UCSD-AML1 (cell line): ENCODE data around the gene KIAA0232.
"Not testable (repeated sequence)": the region's sequence is repeated elsewhere in the genome, so short reads cannot be mapped to it uniquely, and the experiment has no call there.

Source experiments
- DNase-seq: peaks from one replicate; lab custom pipeline; 2025; ENCODE audit not compliant: unreplicated experiment; lab: John Stamatoyannopoulos, UW

KIAA0232 gene

DNA sequence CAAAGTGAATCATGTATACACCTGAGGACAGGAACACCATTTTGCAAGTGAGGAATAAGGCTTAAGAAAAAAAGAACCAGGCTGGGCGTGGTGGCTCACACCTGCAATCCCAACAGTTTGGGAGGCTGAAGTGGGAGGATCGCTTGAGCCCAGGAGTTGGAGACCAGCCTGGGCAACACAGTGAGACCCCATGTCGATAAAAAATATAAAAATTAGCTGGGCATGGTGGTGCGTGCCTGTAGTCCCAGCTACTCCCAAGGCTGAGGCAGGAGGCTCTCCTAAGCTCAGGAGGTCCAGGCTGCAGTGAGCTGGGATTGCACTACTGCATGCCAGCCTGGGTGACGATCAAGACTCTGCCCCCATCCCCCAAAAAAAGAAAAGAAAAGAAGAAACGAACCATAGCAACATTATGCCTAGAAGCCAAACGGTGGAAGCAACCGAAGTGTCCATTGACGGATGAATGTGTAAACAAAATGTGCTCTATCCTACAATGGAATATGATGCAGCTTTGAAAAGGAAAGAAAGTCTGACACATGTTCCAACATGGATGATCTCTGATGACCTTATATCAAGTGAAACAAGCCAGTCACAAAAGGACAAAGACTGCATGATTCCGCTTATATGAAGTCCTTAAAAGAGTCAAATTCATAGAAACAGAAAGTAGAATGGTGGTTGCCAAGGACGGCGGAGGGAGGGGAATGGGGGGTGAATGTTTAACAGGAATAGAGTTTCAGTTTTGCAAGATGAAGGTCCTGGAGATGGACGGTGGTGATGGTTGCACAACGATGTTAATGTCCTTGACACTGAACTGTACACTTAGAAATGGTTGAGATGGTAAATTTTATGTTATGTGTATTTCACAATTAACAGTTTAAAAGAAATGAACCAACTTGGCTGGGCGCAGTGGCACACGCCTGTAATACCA, 8.6 kb upstream of the KIAA0232 start:
- DNase-seq = no peak

DNA sequence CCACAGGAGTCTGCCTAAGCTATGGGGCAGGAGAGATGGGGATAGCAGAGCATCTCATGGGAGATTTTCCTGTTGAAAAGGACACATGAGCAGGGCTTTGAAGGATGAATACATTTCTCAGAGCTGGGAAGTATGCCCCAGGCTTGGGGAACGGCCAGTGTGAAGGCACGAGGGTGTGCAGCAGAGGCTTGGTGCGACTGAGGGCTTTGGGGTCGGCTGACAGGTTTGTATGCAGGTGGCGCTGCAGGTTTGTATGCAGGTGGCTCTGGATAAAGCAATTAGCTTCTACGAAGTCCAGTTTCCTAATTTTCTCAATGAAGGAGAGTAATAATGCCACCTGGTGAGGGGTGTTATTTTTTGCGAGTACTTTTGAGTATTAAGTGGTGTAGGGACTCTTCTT, 6.8 kb upstream of the KIAA0232 start:
- no peak for DNase-seq

GRCh38 chr4:6776920-6777635, 5.4 kb upstream of the KIAA0232 start:
- DNase-seq = no peak

DNA sequence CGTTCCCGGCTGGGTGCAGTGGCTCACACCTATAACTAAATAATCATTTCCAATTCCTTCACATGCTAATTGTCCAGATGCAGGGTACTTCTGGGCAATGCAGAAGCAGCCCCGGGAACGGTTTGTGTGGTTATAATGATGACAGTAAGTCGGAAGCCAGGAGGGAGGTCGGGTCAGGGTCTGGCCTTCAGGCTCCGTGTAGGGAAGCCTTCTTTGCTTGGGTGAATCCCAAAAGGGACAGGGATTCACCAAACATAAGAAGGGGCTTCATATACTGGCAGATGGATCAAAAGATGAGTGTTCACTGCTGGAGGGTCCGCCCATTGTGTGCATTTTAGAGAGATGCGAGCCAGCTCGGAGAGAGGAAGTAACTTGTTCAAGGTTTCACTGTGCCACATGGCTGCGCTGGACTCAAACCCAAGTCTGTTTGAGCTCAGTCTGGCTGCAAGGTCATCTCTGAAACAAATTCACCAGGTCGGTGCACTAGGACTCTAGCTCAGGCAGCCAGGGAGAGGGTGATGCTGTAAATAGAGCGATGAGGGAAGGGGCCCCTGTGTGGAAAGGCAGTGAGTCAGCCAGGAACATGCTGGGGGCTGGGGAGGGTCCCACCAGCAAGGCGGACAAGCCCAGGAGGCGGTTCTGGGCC, 4.8 kb upstream of the KIAA0232 start:
- peak; percentile 64 for DNase-seq

DNA sequence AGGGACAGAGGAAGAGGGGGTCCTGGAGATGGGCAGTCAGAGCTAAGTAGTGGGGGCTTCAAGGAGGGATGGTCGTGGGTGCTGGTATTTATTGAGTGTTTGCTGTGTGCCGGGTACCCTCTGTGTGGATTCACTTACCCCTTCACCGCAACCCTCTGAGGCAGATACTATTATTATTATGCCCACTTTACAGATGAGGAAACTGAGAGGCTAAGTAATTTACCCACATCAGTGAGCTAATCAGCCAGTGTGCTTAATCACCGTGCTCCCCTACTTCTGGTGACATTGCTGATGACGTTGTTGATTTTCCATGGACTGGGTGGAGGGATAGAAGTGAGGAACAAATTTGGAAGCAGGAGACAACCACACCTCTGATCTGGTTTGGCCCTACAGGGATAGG, 4.1 kb upstream of the KIAA0232 start:
- no peak for DNase-seq

GRCh38 chr4:6779667-6780565, 2.6 kb upstream of the KIAA0232 start:
- no peak for DNase-seq

DNA sequence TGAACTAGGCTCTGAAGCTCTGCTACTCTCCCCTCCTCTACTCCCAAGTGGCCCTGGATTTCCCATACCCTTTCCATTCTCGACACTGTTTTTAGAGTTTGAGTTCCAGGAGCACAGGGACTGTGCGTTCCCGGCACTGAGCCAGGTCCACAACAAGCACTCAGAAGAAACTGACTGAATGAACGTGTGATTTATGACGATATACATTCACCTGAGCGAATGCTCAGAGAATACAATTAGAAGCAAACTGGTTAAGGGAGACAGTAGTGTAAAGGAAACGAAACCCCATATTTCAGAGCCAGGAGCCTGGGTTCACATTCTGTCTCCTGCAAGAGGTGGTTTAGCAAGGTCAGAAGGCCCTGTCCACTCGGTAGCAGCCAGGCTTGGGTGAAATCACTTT, 1.4 kb upstream of the KIAA0232 start:
- no peak for DNase-seq

DNA sequence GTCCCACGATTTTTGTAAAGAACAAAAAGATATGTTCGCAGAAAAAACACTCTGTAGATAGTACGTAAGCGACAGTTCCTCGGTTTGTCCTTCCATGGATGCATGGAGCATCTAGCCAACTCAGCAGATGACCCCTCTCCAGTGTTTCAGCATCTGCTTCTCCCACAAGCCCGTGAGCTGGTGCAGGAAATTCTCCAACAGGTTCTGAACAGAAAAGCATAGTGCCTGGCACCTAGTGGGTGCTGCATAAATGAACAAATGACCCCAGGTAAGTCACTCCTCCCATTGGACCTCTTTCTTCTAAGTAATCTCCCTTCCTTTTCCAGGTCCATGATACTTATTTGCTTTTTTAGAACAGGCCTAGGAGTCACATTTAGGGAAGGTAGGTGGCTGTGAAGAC, 966 bp upstream of the KIAA0232 start:
- no peak for DNase-seq

- DNase-seq = no peak
These were observed 251 bp downstream of the KIAA0232 start for GRCh38 chr4:6782846-6783110.

GRCh38 chr4:6783111-6783981, 819 bp downstream of the KIAA0232 start:
- DNase-seq = peak; percentile 92

DNA sequence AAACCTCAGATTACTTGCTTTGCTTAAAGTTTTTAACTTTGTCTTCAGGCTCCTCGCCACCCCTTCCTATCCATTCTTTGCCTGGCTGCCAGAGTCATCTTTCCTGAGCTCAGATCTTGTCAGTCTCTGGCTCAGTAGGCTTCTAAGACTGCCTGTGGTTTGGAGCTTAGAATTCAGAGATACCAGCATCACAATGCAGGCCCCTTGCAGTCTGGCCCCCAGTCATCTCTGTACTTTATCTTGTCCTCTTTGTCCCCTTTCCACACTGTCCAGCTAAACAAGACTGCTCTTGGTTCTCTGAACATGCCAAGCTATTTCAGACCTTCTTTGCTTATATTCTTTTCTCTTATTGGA, 3.0 kb downstream of the KIAA0232 start:
- DNase-seq = no peak

DNA sequence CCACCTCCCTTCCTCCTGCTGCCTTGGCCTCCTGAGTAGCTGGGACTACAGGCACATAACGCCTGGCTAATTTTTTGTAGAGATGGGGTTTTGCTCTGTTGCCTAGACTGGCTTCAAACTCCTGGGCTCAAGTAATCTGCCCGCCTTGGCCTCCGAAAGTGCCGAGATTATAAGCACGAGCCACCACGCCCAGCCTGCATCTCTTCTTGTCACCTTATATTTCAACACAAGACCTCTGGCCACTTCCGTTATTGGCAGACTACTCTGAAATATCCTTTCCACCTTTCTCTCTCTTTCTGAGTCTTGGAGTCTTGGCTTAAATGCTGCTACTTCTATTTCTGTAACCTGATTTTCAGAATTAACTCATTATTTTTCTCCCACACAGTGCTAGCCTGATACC, 5.6 kb downstream of the KIAA0232 start:
- DNase-seq = no peak

GRCh38 chr4:6791245-6791644, 8.7 kb downstream of the KIAA0232 start:
- DNase-seq = not testable (repeated sequence)

DNA sequence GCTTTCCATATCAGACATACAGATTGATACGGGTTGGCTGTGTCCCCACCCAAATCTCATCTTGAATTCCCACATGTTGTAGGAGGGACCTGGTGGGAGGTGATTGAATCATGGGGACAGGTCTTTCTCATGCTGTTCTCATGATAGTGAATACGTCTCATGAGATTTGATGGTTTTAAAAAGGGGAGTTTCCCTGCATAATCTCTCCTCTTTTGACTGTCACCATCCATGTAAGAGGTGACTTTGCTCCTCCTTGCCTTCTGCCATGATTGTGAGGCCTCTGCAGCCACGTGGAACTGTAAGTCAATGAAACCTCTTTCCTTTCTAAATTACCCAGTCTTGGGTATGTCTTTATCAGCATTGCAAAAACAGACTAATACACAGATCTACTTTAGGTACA, 9.3 kb downstream of the KIAA0232 start:
- not testable (repeated sequence) for DNase-seq

GRCh38 chr4:6794189-6794588, 11.7 kb downstream of the KIAA0232 start:
- no peak for DNase-seq

DNA sequence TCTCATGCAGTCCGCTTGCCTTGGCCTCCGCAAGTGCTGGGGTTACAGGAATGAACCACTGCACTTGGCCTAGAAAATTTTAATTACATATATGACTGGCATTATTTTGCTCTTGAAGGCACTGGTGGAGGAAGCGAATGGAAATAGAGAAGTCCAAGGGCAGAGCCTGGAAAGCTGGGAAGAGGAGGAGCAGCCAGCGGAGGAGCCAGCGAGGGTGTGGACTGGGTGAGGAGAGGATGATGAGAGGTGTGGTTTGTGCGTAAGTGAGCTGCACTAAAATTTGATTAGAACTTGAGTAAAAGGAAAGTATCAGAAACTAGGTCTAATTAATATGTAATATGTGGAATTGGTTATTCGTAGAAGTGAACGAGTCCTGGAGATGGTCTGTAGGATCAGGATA, 13.3 kb downstream of the KIAA0232 start:
- no peak for DNase-seq

- not testable (repeated sequence) for DNase-seq
These were observed 14.8 kb downstream of the KIAA0232 start for GRCh38 chr4:6797368-6797767.

DNA sequence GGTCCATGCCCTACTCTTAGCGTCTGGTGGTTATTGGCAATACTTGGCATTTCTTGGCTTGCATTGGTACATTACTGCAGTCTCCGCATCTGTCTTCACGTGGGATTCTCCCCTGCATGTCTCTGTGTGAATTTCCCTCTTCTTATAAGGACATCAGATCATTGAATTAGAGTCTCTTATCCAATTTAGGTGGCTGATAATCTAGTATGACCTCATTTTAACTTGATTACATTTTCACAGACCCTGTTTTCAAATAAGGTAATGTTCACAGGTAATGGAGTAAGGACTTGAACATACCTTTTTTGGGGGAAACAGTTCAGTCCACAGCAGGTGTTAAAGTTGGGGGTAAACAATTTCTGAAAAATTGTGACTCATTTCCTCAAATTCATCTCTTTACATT, 16.6 kb downstream of the KIAA0232 start:
- no peak for DNase-seq

- no peak for DNase-seq
These were observed 19.5 kb downstream of the KIAA0232 start for GRCh38 chr4:6802025-6802424.

DNA sequence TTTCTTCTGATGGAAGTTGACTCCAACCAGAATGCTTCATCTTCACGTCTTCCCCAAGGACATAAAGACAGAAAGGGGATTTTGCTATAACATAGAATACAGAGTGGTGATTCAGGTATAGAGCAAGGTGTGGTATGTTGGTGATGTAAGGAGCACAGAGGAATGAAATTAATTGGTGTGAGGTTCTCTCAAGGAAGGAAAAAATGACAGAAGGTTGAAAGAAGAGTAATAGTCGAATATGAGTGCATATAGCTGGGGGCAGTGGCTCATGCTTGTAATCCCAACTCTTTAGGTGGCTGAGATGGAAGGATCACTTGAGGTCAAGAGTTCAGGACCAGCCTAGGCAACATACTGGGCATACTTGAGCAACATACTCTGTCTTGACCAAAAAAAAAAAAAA, 20.1 kb downstream of the KIAA0232 start:
- no peak for DNase-seq
